Esophagus muscularis mucosa (tissue), 4 donors: ENCODE measurements around the gene NRCAM. TPM values are rescaled to one million over a fixed set of nuclear protein-coding genes. Genes with fewer than 3 reads are reported as not detected.

Source experiments
- DNase-seq: peaks from one replicate; pipeline ENCODE4 v3.0.0-alpha.2; 2017; ENCODE audit errors: extremely low spot score
- H3K27ac ChIP-seq, 4 donors: fragments of 200-600 bp; sonication (generic); replicated peaks in 1 of 4; 1 replicate in 3 of 4; 2 replicates in 1 of 4; pipeline ENCODE4 v1.5.1; 2016 to 2019; ENCODE audit warnings: mild to moderate bottlenecking in 1 of 4
- H3K27me3 ChIP-seq, 4 donors: fragments of 200-600 bp; sonication (generic); one replicate each; pipeline versions ENCODE4 v1.5.1 to v1.6.0; 2016 to 2019
- H3K36me3 ChIP-seq, 4 donors: fragments of 200-600 bp; sonication (generic); one replicate each; pipeline ENCODE4 v1.5.1; 2016 to 2019
- H3K4me1 ChIP-seq, 4 donors: fragments of 200-600 bp; sonication (generic); one replicate each; pipeline ENCODE4 v1.5.1; 2016 to 2019
- H3K4me3 ChIP-seq, 4 donors: fragments of 200-600 bp; sonication (generic); 1 replicate in 2 of 4; 2 replicates in 2 of 4; pipeline ENCODE4 v1.5.1; 2016 to 2019; ENCODE audit warnings: mild to moderate bottlenecking in 4 of 4, moderate library complexity in 1 of 4
- H3K9me3 ChIP-seq, 4 donors: fragments of 200-600 bp; sonication (generic); 1 replicate in 3 of 4; 2 replicates in 1 of 4; pipeline ENCODE4 v1.5.1; 2016 to 2019
- CTCF ChIP-seq, 3 experiments: fragments of 200-600 bp in 2 of 3; fragments of 450-650 bp in 1 of 3; sonication (generic) in 2 of 3; IDR thresholded peaks; one replicate each; pipeline ENCODE4 v1.5.1; 2017 to 2019; ENCODE audit warnings: antibody characterized with exemption in 3 of 3, mild to moderate bottlenecking in 2 of 3, moderate library complexity in 1 of 3
- EP300 ChIP-seq: sonication (generic); formaldehyde crosslinking; IDR thresholded peaks from one replicate; pipeline ENCODE4 v1.6.1; 2017; ENCODE audit warnings: antibody characterized with exemption
- POLR2A ChIP-seq: fragments of 450-650 bp; IDR thresholded peaks from one replicate; pipeline ENCODE4 v1.6.1; 2017; ENCODE audit warnings: antibody characterized with exemption, moderate library complexity, mild to moderate bottlenecking, low read depth
- POLR2AphosphoS5 ChIP-seq, 2 donors: sonication (generic); formaldehyde crosslinking; IDR thresholded peaks; one replicate each; pipeline ENCODE4 v1.6.1; 2017; ENCODE audit warnings: antibody characterized with exemption in 2 of 2
- WGBS: methylation state at CpG from one replicate; pipeline ENCODE4 v1.1.5; 2018; 5-methylcytosine and 5-hydroxymethylcytosine counted together
- intact Hi-C: fragments of 100-400 bp; cut with DNase I; formaldehyde crosslinking; loops from one replicate; pipeline ENCODE4 v1.15.1; 2023
- total RNA-seq, 4 donors: library from RNA; depleted of rRNA; stranded (reverse); fragments of >200 nt; gene quantifications; one replicate each; pipeline versions ENCODE4 v1.1.0 to v1.2.1, GENCODE V29; 2016

The NRCAM gene
- total RNA-seq, 4 donors from 2014 or later: 2.9 to 5.2 (median 3.3) TPM

- DNase-seq: no peak
- intact Hi-C loops: loop anchor here (5.0 kb wide), 1 partner anchor 315 kb away; no protein-coding TSS in a partner anchor
- Histone ChIP-seq H3K9me3 (no peaks in the 10 kb centered on the region), H3K36me3 (peaks cover 10 to 60% (median 45%) of the 10 kb centered on the region in 4 donors), H3K4me1 (no peaks in the 10 kb centered on the region), H3K27me3 (no peaks in the 10 kb centered on the region), H3K4me3 (no peak overlapping the region), H3K27ac (no peak overlapping the region)
- 85% methylated on average over 3 of the region's 3 CpGs for WGBS
- TF ChIP-seq EP300: no peak
- no peak for TF ChIP-seq POLR2A
- TF ChIP-seq POLR2AphosphoS5 (IDR thresholded peaks at IDR 0.05): no peak
- TF ChIP-seq CTCF (IDR thresholded peaks at IDR 0.05): peak; percentile 69 to 84 (median 73)
Observed at GRCh38 chr7:108497082-108497725, 41.0 kb upstream of the NRCAM start.

- Histone ChIP-seq H3K9me3 (no peaks in the 10 kb centered on the region), H3K27ac (no peak overlapping the region), H3K4me3 (no peak overlapping the region), H3K27me3 (no peaks in the 10 kb centered on the region), H3K4me1 (peaks cover 3 to 15% (median 7%) of the 10 kb centered on the region in 4 donors), H3K36me3 (peaks cover 4 to 50% (median 29%) of the 10 kb centered on the region in 4 donors)
- no peak for TF ChIP-seq EP300
- no peak for DNase-seq
- 98% methylated on average over 4 of the region's 4 CpGs for WGBS
- intact Hi-C loops: no loop called here
Observed at GRCh38 chr7:108492742-108493141, 36.5 kb upstream of the NRCAM start.

GRCh38 chr7:108488768-108489538 is 32.7 kb upstream of the NRCAM start:
- no peak overlapping the region for H3K4me3 ChIP-seq
- H3K4me1 ChIP-seq: peaks cover 3 to 15% (median 10%) of the 10 kb centered on the region in 4 donors
- peaks cover 5 to 58% (median 30%) of the 10 kb centered on the region in 4 donors for H3K36me3 ChIP-seq
- no peak overlapping the region for H3K27ac ChIP-seq
- no peaks in the 10 kb centered on the region for H3K27me3 ChIP-seq
- intact Hi-C loops: no loop called here
- WGBS: 73% methylated on average over 4 of the region's 4 CpGs
- no peak for DNase-seq
- no peaks in the 10 kb centered on the region for H3K9me3 ChIP-seq
- TF ChIP-seq POLR2AphosphoS5 (IDR thresholded peaks at IDR 0.05) (no peak), CTCF (IDR thresholded peaks at IDR 0.05) (no peak), POLR2A (no peak), EP300 (no peak)

GRCh38 chr7:108487646-108488045 is 31.4 kb upstream of the NRCAM start:
- Histone ChIP-seq H3K4me1 (peaks cover 3 to 15% (median 10%) of the 10 kb centered on the region in 4 donors), H3K4me3 (no peak overlapping the region), H3K27me3 (no peaks in the 10 kb centered on the region), H3K27ac (no peak overlapping the region), H3K9me3 (no peaks in the 10 kb centered on the region), H3K36me3 (peaks cover 5 to 57% (median 30%) of the 10 kb centered on the region in 4 donors)
- DNase-seq: no peak
- intact Hi-C loops: no loop called here
- TF ChIP-seq POLR2A: no peak
- no peak for TF ChIP-seq CTCF (IDR thresholded peaks at IDR 0.05)
- TF ChIP-seq EP300: no peak
- TF ChIP-seq POLR2AphosphoS5 (IDR thresholded peaks at IDR 0.05): no peak

GRCh38 chr7:108486291-108486966 is 30.2 kb upstream of the NRCAM start:
- TF ChIP-seq CTCF (IDR thresholded peaks at IDR 0.05) (no peak), POLR2A (no peak), EP300 (no peak), POLR2AphosphoS5 (IDR thresholded peaks at IDR 0.05) (no peak)
- DNase-seq: no peak
- Histone ChIP-seq H3K4me3 (no peak overlapping the region), H3K9me3 (no peaks in the 10 kb centered on the region), H3K27me3 (no peaks in the 10 kb centered on the region), H3K4me1 (peaks cover 3 to 15% (median 10%) of the 10 kb centered on the region in 4 donors), H3K36me3 (peaks cover 5 to 62% (median 32%) of the 10 kb centered on the region in 4 donors), H3K27ac (no peak overlapping the region)
- WGBS: 78% methylated on average over 5 of the region's 5 CpGs
- intact Hi-C loops: no loop called here
